Type B pancreatic cell (in vitro differentiated cells): ENCODE results near the gene IGFBP4. TPM values are rescaled to one million over a fixed set of nuclear protein-coding genes. Genes with fewer than 3 reads are reported as not detected.

Source experiments
- DNase-seq: peaks from one replicate; pipeline ENCODE4 v3.0.0; 2021; ENCODE audit warnings: mixed read lengths; ENCODE audit not compliant: unreplicated experiment; ENCODE audit errors: extremely low spot score
- H3K27ac Mint-ChIP-seq: 2 replicates; pipeline ENCODE4 v1.8.0; 2021; ENCODE audit warnings: mild to moderate bottlenecking, mixed read lengths
- H3K27me3 Mint-ChIP-seq: 2 replicates; pipeline ENCODE4 v1.8.0; 2021; ENCODE audit warnings: mixed read lengths
- H3K36me3 Mint-ChIP-seq: 2 replicates; pipeline ENCODE4 v1.8.0; 2021; ENCODE audit warnings: mixed read lengths
- H3K4me1 Mint-ChIP-seq: one replicate; pipeline ENCODE4 v1.8.0; 2021; ENCODE audit warnings: mixed read lengths; ENCODE audit not compliant: unreplicated experiment
- H3K4me3 Mint-ChIP-seq: 2 replicates; pipeline ENCODE4 v1.8.0; 2021; ENCODE audit warnings: mild to moderate bottlenecking, mixed read lengths
- H3K9me3 Mint-ChIP-seq: 2 replicates; pipeline ENCODE4 v1.8.0; 2021; ENCODE audit warnings: mixed read lengths
- total RNA-seq: library from RNA; stranded (reverse); gene quantifications from 2 replicates; pipeline ENCODE4 v1.2.1, GENCODE V29; 2021; ENCODE audit warnings: low replicate concordance
- TF ChIP-seq, protein P1 (sequence below): fragments of 200-600 bp; sonication (generic); conservative IDR thresholded peaks from 2 replicates; pipeline ENCODE4 v1.5.0; 2021; ENCODE audit warnings: antibody characterized with exemption, mild to moderate bottlenecking

Gene IGFBP4
- total RNA-seq, 1 donor from 2014 or later = 78.2 TPM

- Mint-ChIP-seq H3K27me3 (no peaks in the 10 kb centered on the region), H3K36me3 (peaks cover 11% of the 10 kb centered on the region), H3K9me3 (no peaks in the 10 kb centered on the region), H3K4me1 (peaks cover 26% of the 10 kb centered on the region), H3K4me3 (peak overlapping the region; percentile 98), H3K27ac (peak overlapping the region; percentile 84)
- DNase-seq = no peak
- TF ChIP-seq, protein P1, sequence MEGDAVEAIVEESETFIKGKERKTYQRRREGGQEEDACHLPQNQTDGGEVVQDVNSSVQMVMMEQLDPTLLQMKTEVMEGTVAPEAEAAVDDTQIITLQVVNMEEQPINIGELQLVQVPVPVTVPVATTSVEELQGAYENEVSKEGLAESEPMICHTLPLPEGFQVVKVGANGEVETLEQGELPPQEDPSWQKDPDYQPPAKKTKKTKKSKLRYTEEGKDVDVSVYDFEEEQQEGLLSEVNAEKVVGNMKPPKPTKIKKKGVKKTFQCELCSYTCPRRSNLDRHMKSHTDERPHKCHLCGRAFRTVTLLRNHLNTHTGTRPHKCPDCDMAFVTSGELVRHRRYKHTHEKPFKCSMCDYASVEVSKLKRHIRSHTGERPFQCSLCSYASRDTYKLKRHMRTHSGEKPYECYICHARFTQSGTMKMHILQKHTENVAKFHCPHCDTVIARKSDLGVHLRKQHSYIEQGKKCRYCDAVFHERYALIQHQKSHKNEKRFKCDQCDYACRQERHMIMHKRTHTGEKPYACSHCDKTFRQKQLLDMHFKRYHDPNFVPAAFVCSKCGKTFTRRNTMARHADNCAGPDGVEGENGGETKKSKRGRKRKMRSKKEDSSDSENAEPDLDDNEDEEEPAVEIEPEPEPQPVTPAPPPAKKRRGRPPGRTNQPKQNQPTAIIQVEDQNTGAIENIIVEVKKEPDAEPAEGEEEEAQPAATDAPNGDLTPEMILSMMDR = no peak
Observed at GRCh38 chr17:40417258-40417608, 26.0 kb upstream of the IGFBP4 start.

DNA sequence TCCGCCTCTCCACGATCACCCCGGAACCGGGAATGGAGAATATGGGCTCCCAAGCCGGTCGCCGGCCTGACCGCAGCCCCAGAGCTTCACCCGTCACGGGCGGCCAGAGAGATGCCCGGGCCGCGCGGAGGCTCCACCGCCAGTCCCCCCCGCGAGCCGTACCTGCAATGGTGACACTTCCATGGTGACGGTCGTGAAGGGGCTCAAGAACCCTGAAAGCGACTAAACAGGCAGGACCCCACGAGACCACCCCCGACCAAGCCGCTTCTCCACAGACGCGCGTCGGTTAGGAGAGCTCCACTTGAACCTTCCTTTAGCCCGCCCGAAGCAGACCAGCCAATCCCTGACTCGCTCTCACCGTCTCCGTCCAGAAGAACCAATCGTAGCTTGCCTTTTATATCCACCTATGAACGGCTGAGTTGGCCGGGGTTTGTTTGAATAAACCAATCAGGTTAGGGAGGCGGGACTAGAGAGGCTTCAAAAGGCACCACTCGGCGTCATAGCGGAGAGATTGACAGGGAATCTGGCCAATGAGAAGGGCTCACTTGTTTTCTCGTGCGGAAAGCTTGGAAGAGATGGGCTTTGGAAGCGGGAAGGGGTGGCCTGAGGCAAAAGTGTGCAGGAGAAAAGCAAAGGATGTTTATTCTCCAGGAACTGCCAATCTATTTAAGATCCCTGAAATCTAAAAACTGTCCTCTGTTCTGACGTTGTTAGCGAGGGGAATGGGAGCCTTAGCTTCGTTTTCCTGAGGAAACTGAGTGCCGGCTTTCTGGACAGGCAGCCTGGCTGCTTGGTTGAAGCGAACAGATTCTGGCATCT is 25.4 kb upstream of the IGFBP4 start, which contains the start of gene TOP2A:
Gene TOP2A, minus strand, starts transcription at position 288 of the 819 bp plus-strand sequence. Its CDS starts 105 bp downstream, at position 183.
- Mint-ChIP-seq H3K4me3 (peak within 1 kb of the TSS; percentile 98), H3K4me1 (peaks cover 28% of the 10 kb centered on the region), H3K36me3 (peaks cover 9% of the 10 kb centered on the region)

GRCh38 chr17:40418428-40418706 is 24.9 kb upstream of the IGFBP4 start:
- Mint-ChIP-seq H3K4me1 (peaks cover 32% of the 10 kb centered on the region), H3K27ac (peak overlapping the region; percentile 84), H3K36me3 (peaks cover 5% of the 10 kb centered on the region), H3K4me3 (peak overlapping the region; percentile 98), H3K27me3 (no peaks in the 10 kb centered on the region), H3K9me3 (no peaks in the 10 kb centered on the region)
- TF ChIP-seq, protein P1 = no peak
- DNase-seq = peak; percentile 67

More for the DNA sequence above, 25.4 kb upstream of the IGFBP4 start, which contains the start of gene TOP2A:
- Mint-ChIP-seq H3K27ac (peak within 1 kb of the TSS; percentile 84), H3K27me3 (no peaks in the 10 kb centered on the region), H3K9me3 (no peaks in the 10 kb centered on the region)
- DNase-seq = peak; percentile 96
- TF ChIP-seq, protein P1 = no peak

DNA sequence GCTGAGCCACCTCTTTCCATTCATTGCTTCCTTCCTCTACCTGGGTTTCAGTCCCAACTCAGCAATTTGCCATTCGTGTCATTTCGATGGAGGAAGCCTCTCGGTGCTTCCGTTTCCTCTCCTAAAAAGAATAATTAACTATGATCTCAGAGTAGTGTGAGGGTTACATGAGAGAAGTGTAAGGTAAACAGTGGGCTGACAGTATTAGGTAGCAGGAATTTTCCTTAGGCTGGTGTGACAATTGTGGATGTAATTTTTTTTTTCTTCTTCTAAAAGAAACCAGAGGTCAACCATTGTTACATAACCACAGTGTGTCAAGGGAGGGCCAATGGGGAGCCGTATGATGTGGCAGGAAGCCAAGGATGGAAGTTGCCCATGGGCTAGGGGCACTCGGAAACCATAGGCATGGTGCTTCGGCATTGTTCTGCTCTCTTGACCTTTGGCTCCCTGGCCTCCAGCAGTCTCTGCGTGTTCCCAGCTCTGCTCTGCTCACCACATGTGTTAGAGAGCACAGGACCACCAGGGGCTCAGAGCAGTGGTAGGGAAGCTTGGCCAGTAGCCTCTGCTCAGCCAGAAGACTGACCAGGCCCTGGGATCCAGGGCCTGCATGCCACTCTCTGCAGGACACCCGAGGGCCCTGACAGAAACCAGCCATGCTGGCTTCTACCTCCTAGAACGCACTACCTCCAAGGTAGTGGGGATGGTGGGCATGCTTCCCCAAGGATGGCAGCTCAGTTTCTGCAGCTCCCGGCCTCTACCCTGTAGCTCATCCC is 23.5 kb upstream of the IGFBP4 start:
- Mint-ChIP-seq H3K4me3 (peak overlapping the region; percentile 31), H3K9me3 (no peaks in the 10 kb centered on the region), H3K27me3 (no peaks in the 10 kb centered on the region), H3K36me3 (peaks cover 5% of the 10 kb centered on the region), H3K4me1 (peaks cover 32% of the 10 kb centered on the region), H3K27ac (no peak overlapping the region)
- TF ChIP-seq, protein P1 = peak; percentile 37
- peak; percentile 62 for DNase-seq

DNA sequence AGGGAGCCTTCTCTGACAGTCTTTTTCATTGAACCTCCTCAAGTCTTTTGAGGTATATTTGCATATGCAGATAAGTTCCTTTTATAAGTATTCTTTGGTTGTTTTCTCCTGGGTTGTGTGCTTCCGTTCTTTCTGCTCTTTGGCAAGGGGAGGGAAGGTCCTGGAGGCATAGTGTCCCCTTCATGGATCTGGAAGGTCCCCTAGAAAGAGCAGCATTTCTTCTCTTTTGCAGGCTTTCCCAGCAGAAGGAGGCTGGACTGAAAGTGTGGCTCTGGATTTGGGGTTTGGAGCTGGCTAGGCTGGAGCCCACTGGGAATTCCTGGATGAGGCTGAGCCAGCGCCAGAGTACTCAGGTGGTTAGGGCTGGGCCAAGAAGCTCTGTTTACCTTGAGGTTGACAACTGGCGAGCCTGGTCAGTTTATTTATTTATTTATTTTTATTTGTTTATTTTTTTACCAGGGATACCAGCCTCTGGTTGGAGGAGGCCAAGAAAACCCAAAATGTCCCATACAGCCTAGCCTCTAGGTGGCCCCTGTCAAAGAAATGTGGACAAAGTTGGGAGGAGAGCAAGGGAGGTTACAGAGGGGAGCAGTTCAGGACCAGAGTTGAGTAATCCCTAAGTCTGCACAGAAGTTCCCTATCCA is 20.1 kb upstream of the IGFBP4 start:
- Mint-ChIP-seq H3K27me3 (no peaks in the 10 kb centered on the region), H3K9me3 (no peaks in the 10 kb centered on the region), H3K36me3 (no peaks in the 10 kb centered on the region), H3K4me3 (no peak overlapping the region), H3K4me1 (peaks cover 13% of the 10 kb centered on the region), H3K27ac (no peak overlapping the region)
- DNase-seq = peak; percentile 37
- TF ChIP-seq, protein P1 = peak; percentile 46
